Measurements from ENCODE around the gene DUS4L.

DUS4L gene

DNA sequence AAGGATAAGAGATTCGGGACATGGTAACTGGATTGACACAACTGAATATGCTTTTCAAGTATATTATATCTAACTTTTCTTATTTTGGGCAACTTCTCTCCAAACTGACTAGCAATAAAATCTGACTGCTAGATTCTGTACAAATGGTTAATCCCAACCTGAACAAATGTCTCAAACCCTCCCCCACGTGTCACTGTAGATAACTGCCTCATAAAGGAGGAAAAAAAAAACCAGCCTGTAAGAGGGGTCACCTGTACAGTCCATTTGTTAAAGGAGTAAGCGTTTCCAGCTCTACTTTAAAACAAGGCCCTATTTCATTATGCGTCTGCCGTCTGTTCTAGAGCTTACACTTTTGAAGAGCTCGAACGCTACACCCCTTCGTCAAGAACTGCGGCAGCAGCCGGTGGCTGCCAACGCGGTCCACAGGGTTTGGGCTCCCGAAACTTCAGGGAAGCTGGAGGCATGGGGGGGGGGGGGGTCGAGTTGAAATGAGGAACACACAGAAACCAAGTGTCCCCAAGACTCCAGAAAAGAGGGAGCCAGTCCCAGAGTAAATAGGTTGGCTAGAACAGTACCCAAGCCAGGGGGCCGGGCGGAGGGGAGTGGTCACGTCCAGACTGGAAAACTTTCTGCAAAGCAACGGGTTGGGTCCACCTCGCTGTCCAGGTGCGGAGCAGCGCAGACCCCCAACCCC is 543 bp upstream of the DUS4L start:
- no peak for TF ChIP-seq POLR2A (IDR thresholded peaks at IDR 0.05; ENCODE audit: low read depth, low read length)
- FAIRE-seq (peak; percentile 20), DNase-seq (ENCODE audit: insufficient read length, low spot score) (peak; percentile 35)

DNA sequence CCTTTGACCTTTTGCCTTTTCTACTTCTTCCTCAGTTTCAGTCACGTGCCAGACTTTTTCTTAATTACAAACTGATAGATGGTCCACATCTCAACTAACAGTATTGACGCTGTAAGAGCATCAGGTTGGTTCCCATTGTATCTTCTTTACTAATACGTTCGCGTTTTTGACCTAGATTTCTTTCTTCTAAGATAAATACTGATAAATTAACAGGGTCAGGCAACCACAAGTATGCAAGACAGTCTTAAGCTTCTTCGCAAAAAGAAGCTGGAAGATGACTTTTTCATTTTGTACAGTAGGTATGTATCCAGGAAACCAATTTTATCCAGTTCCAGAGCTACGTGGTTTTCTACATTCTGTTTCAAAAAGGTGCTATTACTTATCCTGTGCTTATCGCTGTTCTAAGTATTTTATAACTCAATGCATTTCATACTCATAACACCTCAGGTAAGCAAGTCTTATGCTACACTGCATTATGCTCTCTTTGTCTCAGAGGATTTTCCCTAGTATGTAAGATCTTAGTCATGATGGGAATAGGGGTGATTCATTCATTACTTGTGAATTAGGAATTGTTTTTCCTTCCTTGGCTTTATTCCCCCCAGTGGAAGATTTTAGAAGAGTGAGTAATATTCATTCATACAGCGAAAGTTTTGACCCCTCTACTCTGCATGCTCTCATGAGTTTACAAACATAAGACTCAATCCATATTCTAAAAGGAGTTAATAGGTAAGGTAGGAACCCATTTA is 955 bp downstream of the DUS4L start:
- no peak for TF ChIP-seq POLR2A (IDR thresholded peaks at IDR 0.05; ENCODE audit: low read depth, low read length)
- FAIRE-seq (peak; percentile 98), DNase-seq (ENCODE audit: insufficient read length, low spot score) (peak; percentile 22)

DNA sequence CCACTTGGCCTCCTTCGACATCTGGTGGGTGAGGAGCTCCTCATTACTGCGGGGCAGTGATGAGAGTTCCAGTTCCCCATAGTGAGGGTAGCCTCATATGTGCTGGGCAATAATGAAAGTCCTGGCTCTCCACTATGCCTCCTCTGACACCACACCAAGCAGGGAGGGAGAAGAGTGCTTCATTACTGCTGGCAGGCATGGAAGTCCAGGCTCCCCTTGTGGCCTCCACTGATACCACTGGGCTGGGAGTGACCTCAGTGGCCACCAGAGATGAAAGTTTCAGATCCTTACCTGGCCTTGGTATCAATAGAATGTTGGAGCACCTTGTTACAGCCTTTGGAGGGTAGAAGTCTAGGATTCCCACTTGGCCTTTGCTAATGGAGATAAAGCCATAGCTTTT is 6.5 kb downstream of the DUS4L start:
- FAIRE-seq: no peak
- DNase-seq (ENCODE audit: insufficient read length, low spot score): no peak
- TF ChIP-seq POLR2A (IDR thresholded peaks at IDR 0.05; ENCODE audit: low read depth, low read length): no peak

DNA sequence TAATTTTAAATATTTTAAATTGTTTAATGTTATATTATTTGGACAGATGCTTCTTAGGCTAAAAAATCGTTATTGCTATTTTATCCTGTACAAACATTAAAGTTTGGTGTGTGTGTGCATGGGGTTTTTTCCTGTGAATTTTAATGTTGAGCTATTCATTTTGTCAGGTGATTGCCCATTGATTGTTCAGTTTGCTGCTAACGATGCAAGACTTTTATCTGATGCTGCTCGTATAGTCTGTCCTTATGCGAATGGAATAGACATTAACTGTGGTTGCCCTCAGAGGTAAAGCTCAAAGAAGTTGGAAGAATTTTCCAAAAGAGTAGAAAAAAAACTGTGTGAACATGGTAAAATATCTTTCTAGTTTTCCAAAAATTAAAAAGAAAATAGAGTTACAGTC is 9.8 kb downstream of the DUS4L start:
- DNase-seq (ENCODE audit: insufficient read length, low spot score): no peak
- TF ChIP-seq POLR2A (IDR thresholded peaks at IDR 0.05; ENCODE audit: low read depth, low read length): no peak

DNA sequence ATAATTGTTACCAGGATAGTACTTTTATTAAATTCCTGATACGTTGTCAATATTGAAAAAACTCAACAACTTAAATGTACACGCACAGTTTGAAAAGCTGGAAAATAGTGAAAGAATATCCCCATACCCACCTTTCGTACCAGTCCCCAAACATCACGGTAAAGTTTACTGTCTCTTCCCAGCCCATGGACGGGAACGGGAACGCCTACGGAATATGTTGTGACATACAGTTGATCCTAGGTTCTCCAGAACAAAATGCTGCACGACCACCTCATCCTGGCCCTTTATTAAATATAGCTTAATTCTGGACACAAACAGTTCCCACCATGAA is 15.7 kb downstream of the DUS4L start:
- DNase-seq (ENCODE audit: insufficient read length, low spot score) (no peak), FAIRE-seq (peak; percentile 73)
- TF ChIP-seq POLR2A (IDR thresholded peaks at IDR 0.05; ENCODE audit: low read depth, low read length): no peak

More for the DNA sequence above, 9.8 kb downstream of the DUS4L start:
- FAIRE-seq: no peak

DNA sequence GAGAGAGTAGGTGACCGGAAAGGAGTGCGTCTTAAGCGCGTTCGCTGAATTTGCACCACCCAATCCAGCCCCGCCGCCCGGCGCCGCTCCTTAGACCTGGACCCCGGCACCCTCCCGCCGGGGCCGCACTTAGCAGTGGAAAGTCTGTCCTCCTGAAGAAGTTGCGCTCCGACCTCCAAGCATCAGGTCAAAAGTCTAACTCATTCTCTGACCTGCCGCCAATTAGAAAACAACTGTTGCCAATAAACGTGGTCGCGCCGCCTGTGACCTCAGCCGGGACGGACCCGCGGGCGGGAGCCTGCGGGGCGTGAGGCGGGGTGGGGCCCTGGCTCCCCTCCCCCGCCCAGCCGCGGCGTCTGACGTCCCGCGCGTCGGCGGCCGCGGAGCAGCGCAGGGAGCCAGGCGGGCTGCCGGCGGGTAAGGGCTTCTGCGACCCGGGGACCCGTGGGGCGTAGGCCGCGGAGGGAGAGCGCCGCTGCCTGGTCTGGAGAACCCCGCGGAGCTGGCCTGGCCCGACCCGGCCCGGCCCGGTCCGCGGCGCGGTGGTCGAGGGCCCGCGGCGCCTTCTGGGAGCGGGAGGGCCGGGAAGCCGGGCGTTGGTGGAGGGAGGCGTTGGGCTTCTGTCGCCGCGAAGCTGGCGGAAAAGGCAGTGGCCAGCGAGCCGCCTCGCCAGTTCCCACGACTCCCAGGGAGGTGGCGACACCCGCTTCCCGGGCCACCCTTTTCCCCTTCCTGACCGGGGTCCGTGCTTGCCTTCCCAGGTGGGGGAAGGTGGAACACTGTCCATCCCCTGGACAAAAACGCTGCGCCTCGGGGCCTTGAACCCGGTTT is 16.3 kb downstream of the DUS4L start, which contains the start of gene BCAP29:
Gene BCAP29, plus strand, starts transcription at position 362 of the 831 bp plus-strand sequence. CDS start 527 bp downstream, outside the sequence.
- no peak for FAIRE-seq
- peak; percentile 70 for DNase-seq (ENCODE audit: insufficient read length, low spot score)
- TF ChIP-seq POLR2A (IDR thresholded peaks at IDR 0.05; ENCODE audit: low read depth, low read length): peak; percentile 85

DNA sequence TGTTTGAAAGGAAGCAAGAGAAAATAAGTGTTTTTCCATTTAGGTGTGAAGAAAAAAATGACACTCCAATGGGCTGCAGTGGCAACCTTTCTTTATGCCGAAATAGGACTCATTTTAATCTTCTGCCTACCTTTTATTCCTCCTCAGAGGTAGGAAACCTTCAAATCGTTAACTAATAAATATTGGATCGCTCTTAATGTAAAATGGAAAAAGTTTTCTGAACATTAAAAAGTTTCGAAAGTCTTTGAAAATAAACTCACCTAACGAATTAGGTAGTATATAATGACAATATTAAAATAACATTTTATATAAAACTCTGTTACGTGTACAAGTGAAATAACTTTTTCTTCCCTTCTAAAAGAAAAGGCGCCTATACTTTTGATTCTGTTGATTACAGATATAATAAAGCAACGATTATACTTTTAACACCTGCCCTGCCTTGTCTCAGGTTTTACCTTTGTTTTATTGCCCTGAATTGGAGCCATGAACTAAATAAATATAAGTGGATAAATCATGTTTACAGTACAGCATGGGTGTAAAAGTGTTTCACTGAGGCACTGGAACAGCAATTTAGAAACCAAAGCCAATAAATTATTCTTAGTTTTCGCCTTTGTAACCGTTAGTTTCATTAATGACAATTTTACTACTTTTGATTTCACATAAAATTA is 17.1 kb downstream of the DUS4L start:
- DNase-seq (ENCODE audit: insufficient read length, low spot score): no peak
- FAIRE-seq: no peak
- TF ChIP-seq POLR2A (IDR thresholded peaks at IDR 0.05; ENCODE audit: low read depth, low read length): no peak

DNA sequence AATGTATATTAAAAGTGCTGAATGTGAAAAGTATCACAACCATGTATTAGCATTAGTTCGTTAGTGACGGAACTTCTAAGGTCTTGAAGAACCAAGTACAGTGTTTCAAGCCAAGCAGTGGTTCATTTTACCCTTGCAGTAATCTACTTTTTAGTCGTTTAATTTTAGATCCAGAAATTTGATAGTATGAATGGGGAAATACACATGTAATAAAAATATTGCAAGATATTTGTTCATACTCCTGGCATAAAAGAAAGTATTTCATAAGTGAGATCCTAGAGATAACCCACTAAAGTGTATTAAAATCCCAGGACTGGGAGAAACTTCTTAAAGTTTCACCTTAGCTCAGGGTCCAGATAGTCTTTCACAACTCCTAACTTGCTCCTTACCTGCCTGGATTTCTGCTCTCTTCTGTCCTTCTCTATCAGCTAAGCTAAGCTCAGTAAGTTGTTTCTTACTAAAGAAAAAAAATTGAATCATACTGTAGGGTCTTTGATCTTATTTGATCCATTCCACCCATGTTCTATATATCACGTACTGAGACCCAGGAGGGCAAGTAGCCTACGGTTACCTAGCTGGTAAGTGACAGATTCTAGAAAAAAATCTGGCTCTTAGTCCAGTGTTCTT is 17.7 kb downstream of the DUS4L start:
- DNase-seq (ENCODE audit: insufficient read length, low spot score) (no peak), FAIRE-seq (no peak)
- no peak for TF ChIP-seq POLR2A (IDR thresholded peaks at IDR 0.05; ENCODE audit: low read depth, low read length)

DNA sequence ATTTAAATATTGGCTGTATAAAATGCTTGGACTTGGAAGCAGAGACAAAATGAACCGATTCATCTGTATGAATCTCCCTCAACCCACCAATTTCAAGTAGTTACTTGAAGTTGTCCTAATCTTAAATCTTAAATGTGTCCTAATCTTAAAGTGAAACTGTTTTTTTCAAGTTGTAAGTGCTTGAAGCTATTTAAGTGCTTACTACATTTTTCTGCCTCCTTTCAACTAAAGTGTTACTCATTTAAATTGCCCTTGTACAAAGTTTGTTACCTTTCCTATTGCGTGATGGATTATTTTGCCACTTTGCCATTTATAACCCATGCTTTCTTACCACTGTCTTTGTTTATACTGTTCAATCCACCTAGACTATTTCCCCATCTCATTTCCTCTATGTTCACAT is 19.1 kb downstream of the DUS4L start:
- no peak for FAIRE-seq
- no peak for TF ChIP-seq POLR2A (IDR thresholded peaks at IDR 0.05; ENCODE audit: low read depth, low read length)
- no peak for DNase-seq (ENCODE audit: insufficient read length, low spot score)

DNA sequence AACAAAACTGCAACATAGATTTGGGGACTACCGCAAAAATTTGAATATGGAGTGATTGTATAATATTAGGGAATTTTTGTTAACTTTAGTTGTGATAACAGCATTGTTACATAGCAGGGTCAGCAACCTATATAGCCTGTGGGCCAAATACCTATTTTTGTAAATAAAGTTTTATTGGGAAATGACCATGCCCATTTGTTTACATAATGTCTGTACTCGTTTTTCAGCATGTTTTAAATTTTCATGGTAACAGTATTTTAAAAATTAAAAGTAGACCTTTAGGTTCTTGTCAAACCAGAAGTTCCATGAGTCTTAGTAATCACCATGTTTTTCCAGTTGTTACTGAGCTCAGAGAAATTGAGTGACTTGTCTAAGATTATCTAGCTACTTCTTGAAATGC is 20.9 kb downstream of the DUS4L start:
- TF ChIP-seq POLR2A (IDR thresholded peaks at IDR 0.05; ENCODE audit: low read depth, low read length): no peak
- DNase-seq (ENCODE audit: insufficient read length, low spot score) (no peak), FAIRE-seq (no peak)

DNA sequence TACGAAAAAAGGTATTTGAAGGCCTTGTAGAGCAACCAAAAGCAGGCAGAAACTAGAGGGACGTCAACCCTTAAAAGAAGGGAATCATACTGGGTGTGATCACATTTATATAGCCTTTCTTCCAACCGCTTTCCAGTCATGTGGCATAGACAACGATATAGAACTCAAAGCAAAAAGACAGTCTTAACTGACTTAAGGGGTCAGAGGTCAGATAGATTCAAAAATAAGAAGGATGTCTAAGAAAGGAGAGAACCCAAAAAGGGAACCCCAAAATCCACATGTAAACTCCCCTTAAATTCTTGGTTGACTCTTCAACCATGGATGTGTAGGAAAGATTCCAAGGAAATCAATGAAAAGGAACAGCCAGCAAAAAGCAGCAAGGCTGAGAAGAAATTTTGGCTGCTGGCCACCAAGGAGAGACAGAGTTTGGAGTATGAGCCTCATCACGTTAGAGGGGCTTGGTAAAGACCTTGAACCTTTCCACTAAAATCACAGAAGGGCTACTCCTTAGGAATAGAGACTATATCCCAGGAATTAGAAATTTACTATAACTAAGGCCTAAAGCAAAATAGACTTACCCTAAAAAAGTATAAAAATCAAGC is 24.9 kb downstream of the DUS4L start:
- no peak for FAIRE-seq
- no peak for TF ChIP-seq POLR2A (IDR thresholded peaks at IDR 0.05; ENCODE audit: low read depth, low read length)
- DNase-seq (ENCODE audit: insufficient read length, low spot score): no peak

DNA sequence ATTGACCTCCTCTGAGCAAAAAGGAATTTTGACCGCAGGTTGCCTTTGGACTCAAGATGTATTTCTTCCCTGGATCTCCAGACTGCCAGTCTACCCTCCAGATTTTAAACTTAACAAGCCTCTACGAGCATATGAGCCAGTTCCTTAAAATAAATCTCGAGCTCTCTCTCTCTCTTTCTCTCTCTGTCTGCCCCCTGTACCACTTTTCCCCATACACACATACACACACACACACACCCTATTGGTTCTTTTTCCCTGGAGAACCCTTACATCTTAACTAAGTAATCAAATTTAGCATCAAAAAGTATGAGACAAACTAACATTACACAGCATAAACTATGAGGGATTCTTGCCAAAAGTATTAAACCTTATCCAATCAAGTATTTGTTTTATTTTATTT is 27.6 kb downstream of the DUS4L start:
- DNase-seq (ENCODE audit: insufficient read length, low spot score) (no peak), FAIRE-seq (no peak)
- no peak for TF ChIP-seq POLR2A (IDR thresholded peaks at IDR 0.05; ENCODE audit: low read depth, low read length)

All from H54 (cell line).